ENCODE results near the gene SLC25A24. TPM values are rescaled to one million over a fixed set of nuclear protein-coding genes. Genes with fewer than 3 reads are reported as not detected.
A peak's percentile ranks its signal among the peaks of the same experiment; 100 is the strongest.
"Not testable (repeated sequence)": the region's sequence is repeated elsewhere in the genome, so short reads cannot be mapped to it uniquely, and the experiment has no call there.

Gene SLC25A24
- total and polyA plus RNA-seq, 5 donors = 8.8 to 18.1 (median 16.0) TPM

DNA sequence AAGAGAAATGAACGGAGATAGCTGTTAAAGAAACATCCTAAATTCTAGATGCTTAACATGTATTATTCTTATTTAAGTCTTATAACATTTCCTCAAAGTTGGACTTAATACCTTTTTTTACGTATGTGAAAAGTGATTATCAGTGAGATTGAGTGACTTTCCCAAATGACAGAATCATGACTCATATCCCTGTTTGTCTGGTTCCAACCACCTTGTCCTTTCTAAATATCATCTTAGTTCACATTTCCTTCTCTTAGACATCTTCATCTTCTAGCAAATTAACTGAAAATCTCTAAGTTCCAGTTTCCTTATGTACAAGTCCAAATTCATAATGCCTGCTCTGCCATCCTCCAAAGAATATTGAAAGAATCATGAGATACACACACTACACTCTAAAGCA is 16.9 kb upstream of the SLC25A24 start:
- H3K4me3 ChIP-seq (ENCODE audit: low read length); DNase-seq; H3K27me3 ChIP-seq (ENCODE audit: control insufficient read depth, insufficient read depth); H3K27ac ChIP-seq (ENCODE audit: low read length); ATAC-seq; H3K4me1 ChIP-seq (ENCODE audit: control insufficient read depth, insufficient read depth, low read length); intact Hi-C loops (cut with DNase I); H3K9me3 ChIP-seq (ENCODE audit: control insufficient read depth, low read length): not testable (repeated sequence)
- 63% methylated on average over 2 of the region's 2 CpGs for WGBS

DNA sequence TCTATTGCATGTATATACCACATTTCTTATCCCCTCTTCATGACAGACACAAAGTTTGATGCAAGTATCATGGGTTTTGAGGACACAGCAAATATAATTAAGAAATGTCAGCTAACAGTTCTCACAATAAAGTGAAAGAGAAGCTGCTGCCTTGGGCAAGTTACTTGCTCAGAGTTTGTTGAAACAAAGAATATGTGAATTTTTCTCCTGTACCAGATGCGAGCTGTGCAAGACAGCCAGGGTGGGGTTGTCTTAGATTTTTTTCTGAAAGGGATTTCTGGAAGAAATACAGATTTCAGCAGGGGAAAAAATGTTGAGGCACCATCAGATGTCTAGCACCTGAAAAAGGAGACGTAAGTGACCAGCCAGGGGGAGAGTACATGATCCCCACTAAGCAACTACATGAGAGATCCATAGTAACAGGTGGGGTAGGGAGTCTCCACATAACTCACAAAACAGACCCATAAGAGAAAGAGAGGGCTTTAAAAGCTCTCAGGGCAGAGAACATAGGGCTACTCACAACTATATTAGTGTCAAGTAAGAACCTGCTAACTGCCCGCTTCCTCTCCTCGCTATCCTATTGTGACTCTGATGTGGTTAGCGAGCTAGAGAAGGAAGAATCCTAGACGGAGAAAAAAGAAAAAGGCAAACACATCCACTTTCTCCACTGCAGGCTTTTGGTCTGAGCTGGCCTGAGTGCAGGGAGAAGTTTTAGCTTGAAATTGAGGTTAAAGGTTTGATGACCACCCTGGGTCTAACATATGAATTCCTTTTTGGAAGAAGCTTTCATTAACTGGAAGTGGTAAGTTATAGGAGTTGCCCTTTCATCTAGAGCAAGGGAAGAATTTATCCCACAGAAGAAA is 16.1 kb upstream of the SLC25A24 start:
- H3K9me3 ChIP-seq (ENCODE audit: control insufficient read depth, low read length); H3K4me3 ChIP-seq (ENCODE audit: low read length); intact Hi-C loops (cut with DNase I); H3K4me1 ChIP-seq (ENCODE audit: control insufficient read depth, insufficient read depth, low read length); DNase-seq; H3K27ac ChIP-seq (ENCODE audit: low read length); ATAC-seq; H3K27me3 ChIP-seq (ENCODE audit: control insufficient read depth, insufficient read depth): not testable (repeated sequence)
- 74% methylated on average over 6 of the region's 6 CpGs for WGBS

DNA sequence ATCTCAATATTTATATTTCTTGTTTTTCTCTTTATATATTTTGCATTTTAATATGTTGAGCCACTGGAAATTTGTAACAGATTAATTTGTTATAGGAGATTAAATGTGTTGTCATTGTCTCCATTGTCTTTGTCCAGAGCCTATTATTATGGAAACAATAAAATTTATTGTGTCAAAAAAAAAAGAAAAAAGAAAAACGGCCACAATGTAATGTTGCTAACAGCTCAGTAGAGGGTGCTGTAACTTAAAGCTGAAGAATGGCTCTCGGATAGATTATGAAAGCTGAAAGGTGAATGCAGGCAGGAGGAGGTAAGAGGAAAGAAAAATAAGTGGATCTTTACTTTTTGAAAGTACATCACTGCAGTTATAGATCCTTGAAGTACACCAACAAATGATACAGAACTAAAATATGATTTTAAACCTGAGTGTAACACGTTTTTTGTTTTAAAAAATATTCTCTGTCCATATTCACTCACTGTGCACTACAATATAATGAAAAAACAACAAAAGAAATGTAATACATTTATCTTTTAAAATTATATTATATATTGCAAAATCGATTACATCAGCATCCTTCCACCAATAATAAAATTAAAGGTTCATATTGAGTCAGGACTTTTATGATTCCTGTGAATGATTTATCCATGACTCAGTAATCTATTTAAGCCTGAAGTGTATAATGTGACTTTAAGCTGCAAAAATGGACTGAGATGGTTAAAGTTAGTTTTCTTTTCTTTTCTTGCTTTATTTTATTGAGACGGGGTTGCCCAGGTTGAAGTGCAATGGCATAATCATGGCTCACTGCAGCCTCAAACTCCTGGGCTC is 14.7 kb upstream of the SLC25A24 start:
- H3K27ac ChIP-seq (ENCODE audit: low read length); DNase-seq; H3K27me3 ChIP-seq (ENCODE audit: control insufficient read depth, insufficient read depth); H3K4me3 ChIP-seq (ENCODE audit: low read length); intact Hi-C loops (cut with DNase I); H3K9me3 ChIP-seq (ENCODE audit: control insufficient read depth, low read length); H3K4me1 ChIP-seq (ENCODE audit: control insufficient read depth, insufficient read depth, low read length); ATAC-seq: not testable (repeated sequence)
- 14% methylated on average over 4 of the region's 5 CpGs for WGBS

DNA sequence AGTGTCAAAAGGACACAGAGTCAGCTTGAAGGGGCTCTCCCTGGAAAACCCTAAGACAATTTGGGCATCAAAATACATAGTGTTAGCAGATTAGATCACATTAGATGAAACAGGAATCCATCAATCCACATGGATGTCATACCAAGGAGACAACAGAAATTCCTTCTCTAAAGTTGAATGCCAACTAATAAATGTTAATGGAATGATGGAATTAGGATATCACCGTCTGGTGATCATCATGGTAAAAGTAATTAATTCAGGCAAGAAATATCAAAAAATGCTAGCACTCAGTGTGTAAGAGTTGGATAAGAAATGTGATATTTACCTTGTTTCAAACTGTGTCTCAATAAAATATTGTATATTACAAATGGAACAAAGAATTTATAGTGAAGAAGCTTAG is 10.9 kb upstream of the SLC25A24 start:
- Histone ChIP-seq H3K4me1 (ENCODE audit: control insufficient read depth, insufficient read depth, low read length) (no peaks in the 10 kb centered on the region), H3K27ac (ENCODE audit: low read length) (no peak overlapping the region), H3K4me3 (ENCODE audit: low read length) (no peak overlapping the region), H3K9me3 (ENCODE audit: control insufficient read depth, low read length) (no peaks in the 10 kb centered on the region), H3K27me3 (ENCODE audit: control insufficient read depth, insufficient read depth) (no peaks in the 10 kb centered on the region)
- intact Hi-C loops (cut with DNase I) = no loop called here
- ATAC-seq (no peak), DNase-seq (no peak)
- WGBS = 81% methylated on average over 1 of the region's 1 CpG

- DNase-seq (no peak), ATAC-seq (no peak)
- no peaks in the 10 kb centered on the region for H3K27me3 ChIP-seq (ENCODE audit: control insufficient read depth, insufficient read depth)
- no peaks in the 10 kb centered on the region for H3K9me3 ChIP-seq (ENCODE audit: control insufficient read depth, low read length)
- H3K27ac ChIP-seq (ENCODE audit: low read length) = no peak overlapping the region
- no peak overlapping the region for H3K4me3 ChIP-seq (ENCODE audit: low read length)
- WGBS = 76% methylated on average over 11 of the region's 11 CpGs
- no peaks in the 10 kb centered on the region for H3K4me1 ChIP-seq (ENCODE audit: control insufficient read depth, insufficient read depth, low read length)
- intact Hi-C loops (cut with DNase I) = no loop called here
These were observed 9.4 kb upstream of the SLC25A24 start for GRCh38 chr1:108209456-108210108.

- intact Hi-C loops (cut with DNase I) = no loop called here
- H3K4me1 ChIP-seq (ENCODE audit: control insufficient read depth, insufficient read depth, low read length) = no peaks in the 10 kb centered on the region
- no peaks in the 10 kb centered on the region for H3K27me3 ChIP-seq (ENCODE audit: control insufficient read depth, insufficient read depth)
- ATAC-seq = no peak
- no peak overlapping the region for H3K27ac ChIP-seq (ENCODE audit: low read length)
- WGBS = 56% methylated on average over 11 of the region's 11 CpGs
- no peaks in the 10 kb centered on the region for H3K9me3 ChIP-seq (ENCODE audit: control insufficient read depth, low read length)
- no peak for DNase-seq
- H3K4me3 ChIP-seq (ENCODE audit: low read length) = no peak overlapping the region
These were observed 8.7 kb upstream of the SLC25A24 start for GRCh38 chr1:108208724-108209446.

DNA sequence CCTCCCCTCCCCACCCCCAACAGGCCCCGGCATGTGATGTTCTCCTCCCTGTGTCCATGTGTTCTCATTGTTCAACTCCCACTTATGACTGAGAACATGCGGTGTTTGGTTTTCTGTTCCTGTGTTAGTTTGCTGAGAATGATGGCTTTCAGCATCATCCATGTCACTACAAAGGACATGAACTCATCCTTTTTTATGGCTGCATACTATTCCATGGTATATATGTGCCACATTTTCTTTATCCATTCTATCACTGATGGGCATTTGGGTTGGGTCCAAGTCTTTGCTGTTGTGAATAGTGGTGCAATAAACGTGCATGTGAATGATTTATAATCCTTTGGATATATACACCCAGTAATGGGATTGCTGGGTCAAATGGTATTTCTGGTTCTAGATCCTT is 3.4 kb upstream of the SLC25A24 start:
- WGBS = 90% methylated on average over 3 of the region's 3 CpGs
- ATAC-seq; intact Hi-C loops (cut with DNase I): not testable (repeated sequence)

DNA sequence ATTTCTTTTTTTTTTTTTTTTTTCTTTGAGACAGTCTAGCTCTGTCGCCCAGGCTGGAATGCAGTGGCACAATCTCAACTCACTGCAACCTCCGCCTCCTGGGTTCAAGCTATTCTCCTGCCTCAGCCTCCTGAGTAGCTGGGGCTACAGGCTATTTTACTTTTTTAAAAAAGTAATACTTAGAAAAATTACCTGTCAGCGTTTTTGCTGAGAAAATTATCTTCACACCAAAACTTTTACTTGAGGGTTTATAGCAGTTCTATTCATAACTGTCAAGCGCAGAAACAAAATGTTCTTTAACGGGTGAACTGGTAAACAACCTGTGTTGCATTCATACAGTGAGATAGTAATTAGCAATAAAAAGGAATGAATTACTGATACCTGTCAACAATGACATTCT is 1.5 kb upstream of the SLC25A24 start:
- WGBS = 83% methylated on average over 5 of the region's 5 CpGs
- H3K4me1 ChIP-seq (ENCODE audit: control insufficient read depth, insufficient read depth, low read length) = peaks cover 4% of the 10 kb centered on the region
- no peak for DNase-seq
- no peak for ATAC-seq
- intact Hi-C loops (cut with DNase I) = no loop called here
- H3K27ac ChIP-seq (ENCODE audit: low read length) = no peak overlapping the region
- no peaks in the 10 kb centered on the region for H3K9me3 ChIP-seq (ENCODE audit: control insufficient read depth, low read length)
- no peaks in the 10 kb centered on the region for H3K27me3 ChIP-seq (ENCODE audit: control insufficient read depth, insufficient read depth)
- no peak overlapping the region for H3K4me3 ChIP-seq (ENCODE audit: low read length)

More for the DNA sequence above, 3.4 kb upstream of the SLC25A24 start:
- H3K27ac ChIP-seq (ENCODE audit: low read length); H3K4me1 ChIP-seq (ENCODE audit: control insufficient read depth, insufficient read depth, low read length); H3K4me3 ChIP-seq (ENCODE audit: low read length); DNase-seq; H3K9me3 ChIP-seq (ENCODE audit: control insufficient read depth, low read length); H3K27me3 ChIP-seq (ENCODE audit: control insufficient read depth, insufficient read depth): not testable (repeated sequence)

DNA sequence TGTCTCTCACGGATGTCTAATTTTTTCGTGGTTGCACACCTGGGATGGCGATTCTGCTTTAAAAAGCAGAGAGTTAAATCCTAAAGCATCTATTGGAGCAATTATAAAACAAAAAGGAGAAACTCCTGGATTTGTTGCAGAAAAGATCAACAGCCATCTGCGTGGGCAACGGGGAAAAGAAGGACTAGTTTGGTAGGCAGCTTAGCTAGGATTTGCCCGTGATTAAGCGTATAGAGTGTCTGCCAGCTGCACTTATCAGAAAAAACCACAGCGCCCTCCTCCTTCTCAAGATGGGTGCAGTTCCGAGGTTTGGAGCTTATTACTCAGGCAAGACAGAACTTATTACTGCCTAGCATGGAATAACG is 526 bp upstream of the SLC25A24 start:
- H3K9me3 ChIP-seq (ENCODE audit: control insufficient read depth, low read length) = no peaks in the 10 kb centered on the region
- peak overlapping the region; percentile 61 for H3K4me3 ChIP-seq (ENCODE audit: low read length)
- intact Hi-C loops (cut with DNase I) = no loop called here
- peaks cover 4% of the 10 kb centered on the region for H3K4me1 ChIP-seq (ENCODE audit: control insufficient read depth, insufficient read depth, low read length)
- ATAC-seq (peak; percentile 58 to 59), DNase-seq (no peak)
- peak overlapping the region; percentile 91 for H3K27ac ChIP-seq (ENCODE audit: low read length)
- 3% methylated on average over 10 of the region's 10 CpGs for WGBS
- no peaks in the 10 kb centered on the region for H3K27me3 ChIP-seq (ENCODE audit: control insufficient read depth, insufficient read depth)

DNA sequence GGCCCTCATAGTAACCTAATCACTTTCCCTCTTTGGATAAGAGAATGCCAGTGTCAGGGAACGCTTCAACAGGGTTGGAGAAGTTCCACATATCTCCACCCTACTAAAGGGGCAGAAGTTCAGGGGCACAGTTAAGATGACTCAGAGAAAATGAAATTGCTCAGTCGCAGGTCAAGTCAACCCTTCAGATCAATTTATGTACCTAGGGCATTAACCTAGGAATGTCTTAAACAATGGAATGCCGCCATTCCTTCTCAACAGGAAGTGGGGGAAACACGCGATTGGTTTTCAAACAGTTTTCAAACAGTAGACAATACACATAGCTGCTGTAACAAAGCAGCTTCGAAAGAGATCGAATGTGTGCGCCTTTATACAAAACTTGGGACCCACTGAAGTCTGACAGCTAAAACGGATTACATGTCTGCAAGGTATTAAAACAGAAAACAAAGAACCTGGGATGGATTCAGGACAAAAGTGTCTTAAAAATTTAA is 897 bp downstream of the SLC25A24 start:
- Histone ChIP-seq H3K4me3 (ENCODE audit: low read length) (peak overlapping the region; percentile 61), H3K9me3 (ENCODE audit: control insufficient read depth, low read length) (no peaks in the 10 kb centered on the region), H3K27me3 (ENCODE audit: control insufficient read depth, insufficient read depth) (no peaks in the 10 kb centered on the region), H3K4me1 (ENCODE audit: control insufficient read depth, insufficient read depth, low read length) (peaks cover 4% of the 10 kb centered on the region), H3K27ac (ENCODE audit: low read length) (peak overlapping the region; percentile 77)
- peak; percentile 45 to 60 for ATAC-seq
- WGBS = 4% methylated on average over 9 of the region's 9 CpGs
- DNase-seq = no peak
- intact Hi-C loops (cut with DNase I) = no loop called here

Data from right cardiac atrium (tissue), 5 donors.